ENCODE measurements around the gene TCP1.
"Not testable (repeated sequence)": the region's sequence is repeated elsewhere in the genome, so short reads cannot be mapped to it uniquely, and the experiment has no call there.

Gene TCP1

DNA sequence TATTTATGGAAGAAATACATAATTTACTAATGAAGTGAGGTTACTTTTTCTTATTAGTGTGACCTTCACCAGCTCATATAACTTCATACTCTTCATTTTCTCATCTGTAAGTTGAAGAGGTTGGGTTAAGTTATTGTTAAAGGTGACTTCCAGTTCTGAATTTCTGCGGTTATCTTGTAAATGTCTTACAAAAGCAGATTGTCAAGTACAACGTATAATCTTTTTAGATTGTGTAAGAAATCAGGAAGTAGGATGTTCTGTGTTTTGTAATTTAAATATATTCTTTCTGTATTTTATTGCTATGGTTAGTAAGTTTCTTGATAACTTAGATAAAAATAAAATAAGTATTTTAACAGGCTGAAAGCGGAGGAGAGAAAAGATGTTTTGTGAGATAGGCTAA is 50.1 kb downstream of the TCP1 start:
- Histone ChIP-seq H3K9me3 (ENCODE audit: control insufficient read depth, low read length) (no peaks in the 10 kb centered on the region), H3K4me2 (ENCODE audit: low read length, poor library complexity, severe bottlenecking) (no peak overlapping the region), H2BK15ac (ENCODE audit: low read depth, poor library complexity, severe bottlenecking) (no peak overlapping the region), H3K4ac (ENCODE audit: low read depth in 1 of 2, low read length in 2 of 2) (no peak overlapping the region), H3K4me3 (ENCODE audit: insufficient read depth in 1 of 2, low read depth in 1 of 2, low read length in 2 of 2) (no peak overlapping the region), H2AFZ (ENCODE audit: low read depth, low read length) (no peak overlapping the region), H4K8ac (ENCODE audit: low read length) (no peak overlapping the region), H3K18ac (ENCODE audit: low read depth in 1 of 2, low read length in 2 of 2) (no peak overlapping the region), H3K9ac (ENCODE audit: low read length) (peak overlapping the region; percentile 33), H3K14ac (ENCODE audit: low read length in 2 of 2) (no peak overlapping the region), H4K91ac (ENCODE audit: low read length) (no peak overlapping the region), H2BK5ac (ENCODE audit: low read depth, low read length, poor library complexity, severe bottlenecking) (no peak overlapping the region), H3K36me3 (ENCODE audit: control insufficient read depth in 1 of 2, insufficient read depth in 2 of 2, low read depth in 1 of 2, low read length in 2 of 2) (peaks cover 13 to 82% of the 10 kb centered on the region in 2 experiments), H2AK5ac (ENCODE audit: low read length, severe bottlenecking) (no peak overlapping the region), H2BK12ac (ENCODE audit: low read length in 2 of 2) (no peak overlapping the region), H3K23ac (ENCODE audit: low read length in 2 of 2) (no peak overlapping the region), H2BK120ac (ENCODE audit: low read depth, low read length) (no peak overlapping the region), H3K27ac (ENCODE audit: low read length, poor library complexity, severe bottlenecking) (no peak overlapping the region), H3K79me1 (replicated peaks; ENCODE audit: low read length, poor library complexity, severe bottlenecking) (peaks cover 7% of the 10 kb centered on the region), H3K4me1 (ENCODE audit: control insufficient read depth, insufficient read depth, low read depth, low read length) (peaks cover 5% of the 10 kb centered on the region), H3K27me3 (ENCODE audit: control insufficient read depth in 1 of 2, insufficient read depth in 1 of 2, low read length in 2 of 2) (no peaks in the 10 kb centered on the region)
- no peak for DNase-seq
- 100% methylated on average over 2 of the region's 3 CpGs for WGBS

DNA sequence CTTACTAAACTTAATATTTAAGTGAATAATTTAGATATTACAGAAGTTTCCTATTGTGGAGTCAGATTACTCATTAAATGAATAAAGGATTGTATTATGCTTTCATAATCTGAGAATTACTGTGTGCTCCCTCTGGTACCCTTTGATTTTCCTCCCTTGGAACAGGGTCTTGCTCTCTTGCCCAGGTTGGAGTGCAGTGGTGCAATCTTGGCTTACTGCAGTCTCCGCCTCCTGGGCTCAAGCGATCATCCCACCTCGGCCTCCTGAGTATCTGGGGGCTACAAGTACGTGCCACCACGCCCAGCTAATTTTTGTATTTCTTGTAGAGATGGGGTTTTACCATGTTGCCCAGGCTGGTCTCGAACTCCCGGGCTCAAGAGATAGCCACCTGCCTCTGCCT is 52.5 kb downstream of the TCP1 start:
- H3K23ac ChIP-seq (ENCODE audit: low read length in 2 of 2): no peak overlapping the region
- peaks cover 6% of the 10 kb centered on the region for H3K79me1 ChIP-seq (replicated peaks; ENCODE audit: low read length, poor library complexity, severe bottlenecking)
- 92% methylated on average over 7 of the region's 7 CpGs for WGBS
- H3K4me3 ChIP-seq (ENCODE audit: insufficient read depth in 1 of 2, low read depth in 1 of 2, low read length in 2 of 2): no peak overlapping the region
- H3K18ac ChIP-seq (ENCODE audit: low read depth in 1 of 2, low read length in 2 of 2): no peak overlapping the region
- no peak overlapping the region for H4K8ac ChIP-seq (ENCODE audit: low read length)
- H3K14ac ChIP-seq (ENCODE audit: low read length in 2 of 2): no peak overlapping the region
- H3K9me3 ChIP-seq (ENCODE audit: control insufficient read depth, low read length): no peaks in the 10 kb centered on the region
- H3K9ac ChIP-seq (ENCODE audit: low read length): peak overlapping the region; percentile 18
- H2BK15ac ChIP-seq (ENCODE audit: low read depth, poor library complexity, severe bottlenecking): no peak overlapping the region
- H2AK5ac ChIP-seq (ENCODE audit: low read length, severe bottlenecking): no peak overlapping the region
- peaks cover 13 to 68% of the 10 kb centered on the region in 2 experiments for H3K36me3 ChIP-seq (ENCODE audit: control insufficient read depth in 1 of 2, insufficient read depth in 2 of 2, low read depth in 1 of 2, low read length in 2 of 2)
- no peaks in the 10 kb centered on the region for H3K27me3 ChIP-seq (ENCODE audit: control insufficient read depth in 1 of 2, insufficient read depth in 1 of 2, low read length in 2 of 2)
- no peak overlapping the region for H3K4me2 ChIP-seq (ENCODE audit: low read length, poor library complexity, severe bottlenecking)
- H2AFZ ChIP-seq (ENCODE audit: low read depth, low read length): no peak overlapping the region
- DNase-seq: no peak
- no peak overlapping the region for H3K27ac ChIP-seq (ENCODE audit: low read length, poor library complexity, severe bottlenecking)
- no peak overlapping the region for H2BK5ac ChIP-seq (ENCODE audit: low read depth, low read length, poor library complexity, severe bottlenecking)
- H2BK12ac ChIP-seq (ENCODE audit: low read length in 2 of 2): no peak overlapping the region
- H4K91ac ChIP-seq (ENCODE audit: low read length): no peak overlapping the region
- no peak overlapping the region for H3K4ac ChIP-seq (ENCODE audit: low read depth in 1 of 2, low read length in 2 of 2)
- H3K4me1 ChIP-seq (ENCODE audit: control insufficient read depth, insufficient read depth, low read depth, low read length): peaks cover 5% of the 10 kb centered on the region
- no peak overlapping the region for H2BK120ac ChIP-seq (ENCODE audit: low read depth, low read length)

DNA sequence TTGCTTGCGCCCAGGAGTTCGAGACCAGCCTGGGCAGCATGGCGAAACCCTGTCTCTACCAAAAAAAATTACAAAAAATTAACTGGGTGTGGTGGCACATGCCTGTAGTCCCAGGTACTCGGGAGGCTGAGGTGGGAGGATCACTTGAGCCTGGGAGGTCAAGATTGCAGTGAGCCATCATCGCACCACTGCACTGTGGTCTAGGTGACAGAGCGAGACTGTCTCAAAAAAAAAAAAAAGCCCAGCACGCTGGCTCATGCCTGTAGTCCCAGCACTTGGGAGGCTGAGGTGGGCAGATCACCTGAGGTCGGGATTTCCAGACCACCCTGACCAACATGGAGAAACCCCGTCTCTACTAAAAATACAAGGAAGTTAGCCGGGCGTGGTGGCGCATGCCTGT is 56.0 kb downstream of the TCP1 start:
- H3K9me3 ChIP-seq (ENCODE audit: control insufficient read depth, low read length); H3K4me1 ChIP-seq (ENCODE audit: control insufficient read depth, insufficient read depth, low read depth, low read length); H4K8ac ChIP-seq (ENCODE audit: low read length); H3K4me3 ChIP-seq (ENCODE audit: insufficient read depth in 1 of 2, low read depth in 1 of 2, low read length in 2 of 2); H3K27me3 ChIP-seq (ENCODE audit: control insufficient read depth in 1 of 2, insufficient read depth in 1 of 2, low read length in 2 of 2); H3K14ac ChIP-seq (ENCODE audit: low read length in 2 of 2); H2BK120ac ChIP-seq (ENCODE audit: low read depth, low read length); H3K79me1 ChIP-seq (replicated peaks; ENCODE audit: low read length, poor library complexity, severe bottlenecking); H4K91ac ChIP-seq (ENCODE audit: low read length); H3K9ac ChIP-seq (ENCODE audit: low read length); H3K23ac ChIP-seq (ENCODE audit: low read length in 2 of 2); H3K4ac ChIP-seq (ENCODE audit: low read depth in 1 of 2, low read length in 2 of 2); H3K4me2 ChIP-seq (ENCODE audit: low read length, poor library complexity, severe bottlenecking); H2AFZ ChIP-seq (ENCODE audit: low read depth, low read length); H2BK5ac ChIP-seq (ENCODE audit: low read depth, low read length, poor library complexity, severe bottlenecking); H2AK5ac ChIP-seq (ENCODE audit: low read length, severe bottlenecking); H2BK15ac ChIP-seq (ENCODE audit: low read depth, poor library complexity, severe bottlenecking); H3K18ac ChIP-seq (ENCODE audit: low read depth in 1 of 2, low read length in 2 of 2); H2BK12ac ChIP-seq (ENCODE audit: low read length in 2 of 2); DNase-seq; H3K27ac ChIP-seq (ENCODE audit: low read length, poor library complexity, severe bottlenecking): not testable (repeated sequence)
- peaks cover 9 to 46% of the 10 kb centered on the region in 2 experiments for H3K36me3 ChIP-seq (ENCODE audit: control insufficient read depth in 1 of 2, insufficient read depth in 2 of 2, low read depth in 1 of 2, low read length in 2 of 2)
- 97% methylated on average over 11 of the region's 12 CpGs for WGBS

DNA sequence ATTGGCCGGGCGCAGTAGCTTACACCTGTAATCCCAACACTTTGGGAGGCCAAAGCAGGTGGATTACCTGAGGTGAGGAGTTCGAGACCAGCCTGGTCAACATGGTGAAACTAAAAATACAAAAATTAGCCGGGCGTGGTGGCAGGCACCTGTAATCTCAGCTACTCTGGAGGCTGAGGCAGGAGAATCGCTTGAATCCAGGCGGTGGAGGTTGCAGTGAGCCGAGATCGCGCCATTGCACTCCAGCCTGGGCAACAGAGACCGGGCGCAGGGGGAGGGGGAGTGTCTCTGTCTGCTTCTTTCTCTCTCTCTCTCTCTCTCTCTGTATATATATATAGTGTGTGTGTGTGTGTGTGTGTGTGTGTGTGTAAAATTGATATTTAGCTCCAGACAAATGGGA is 56.9 kb downstream of the TCP1 start:
- H3K4me2 ChIP-seq (ENCODE audit: low read length, poor library complexity, severe bottlenecking); H2BK15ac ChIP-seq (ENCODE audit: low read depth, poor library complexity, severe bottlenecking); H2AK5ac ChIP-seq (ENCODE audit: low read length, severe bottlenecking); H3K27me3 ChIP-seq (ENCODE audit: control insufficient read depth in 1 of 2, insufficient read depth in 1 of 2, low read length in 2 of 2); H3K4me1 ChIP-seq (ENCODE audit: control insufficient read depth, insufficient read depth, low read depth, low read length); H3K14ac ChIP-seq (ENCODE audit: low read length in 2 of 2); H4K8ac ChIP-seq (ENCODE audit: low read length); H3K4ac ChIP-seq (ENCODE audit: low read depth in 1 of 2, low read length in 2 of 2); H3K9me3 ChIP-seq (ENCODE audit: control insufficient read depth, low read length); H2BK5ac ChIP-seq (ENCODE audit: low read depth, low read length, poor library complexity, severe bottlenecking); H3K18ac ChIP-seq (ENCODE audit: low read depth in 1 of 2, low read length in 2 of 2); DNase-seq; H3K4me3 ChIP-seq (ENCODE audit: insufficient read depth in 1 of 2, low read depth in 1 of 2, low read length in 2 of 2); H3K23ac ChIP-seq (ENCODE audit: low read length in 2 of 2); H2BK120ac ChIP-seq (ENCODE audit: low read depth, low read length); H3K27ac ChIP-seq (ENCODE audit: low read length, poor library complexity, severe bottlenecking); H3K9ac ChIP-seq (ENCODE audit: low read length); H2AFZ ChIP-seq (ENCODE audit: low read depth, low read length); H4K91ac ChIP-seq (ENCODE audit: low read length); H2BK12ac ChIP-seq (ENCODE audit: low read length in 2 of 2); H3K79me1 ChIP-seq (replicated peaks; ENCODE audit: low read length, poor library complexity, severe bottlenecking): not testable (repeated sequence)
- 84% methylated on average over 7 of the region's 12 CpGs for WGBS
- peaks cover 9 to 38% of the 10 kb centered on the region in 2 experiments for H3K36me3 ChIP-seq (ENCODE audit: control insufficient read depth in 1 of 2, insufficient read depth in 2 of 2, low read depth in 1 of 2, low read length in 2 of 2)

All from mesenchymal stem cell (in vitro differentiated cells and primary cell).